SK-N-SH (cell line): ENCODE measurements around the gene ST6GALNAC2. TPM values are rescaled to one million over a fixed set of nuclear protein-coding genes. Genes with fewer than 3 reads are reported as not detected.

Experiments
- CTCF ChIA-PET: fragments of 300-600, 350-600 bp; formaldehyde crosslinking; extraction: SDS; loops from one replicate; lab custom pipeline; 2021; lab: Yijun Ruan, JAX
- POLR2A ChIA-PET: fragments of 350-600 bp; sonication (Branson Sonifier 250); formaldehyde crosslinking; extraction: SDS; loops from one replicate; lab custom pipeline; 2020; ENCODE audit warnings: antibody characterized with exemption, inconsistent platforms; lab: Yijun Ruan, JAX
- DNase-seq: peaks from one replicate; pipeline ENCODE4 v3.0.0; 2012
- H2AFZ ChIP-seq: fragments of 200-600 bp; sonication (generic); 2 replicates; pipeline ENCODE4 v1.8.1; 2016; ENCODE audit warnings: antibody characterized with exemption, mild to moderate bottlenecking, low read depth
- H3F3A ChIP-seq: fragments of 200-600 bp; sonication (generic); replicated peaks from 2 replicates; pipeline ENCODE3; 2016; ENCODE audit warnings: antibody characterized with exemption, mild to moderate bottlenecking; ENCODE audit not compliant: insufficient read depth
- H3K27ac ChIP-seq, 2 experiments: fragments of 200-500 bp in 1 of 2; fragments of 200-600 bp in 1 of 2; sonication (Bioruptor generic) in 1 of 2; sonication (generic), shearing (Covaris generic) in 1 of 2; 2 replicates each; pipeline versions ENCODE4 v1.5.1 to v1.6.1; 2014 to 2016; ENCODE audit warnings: low read depth in 2 of 2, inconsistent platforms in 1 of 2, low read length in 1 of 2, mild to moderate bottlenecking in 1 of 2, mixed read lengths in 1 of 2
- H3K27me3 ChIP-seq: fragments of 200-600 bp; sonication (generic), shearing (Covaris generic); 2 replicates; pipeline ENCODE4 v1.6.1; 2016; ENCODE audit warnings: mixed run types; ENCODE audit not compliant: insufficient read depth
- H3K36me3 ChIP-seq, 2 experiments: fragments of 200-500 bp in 1 of 2; fragments of 200-600 bp in 1 of 2; sonication (Bioruptor generic) in 1 of 2; sonication (generic) in 1 of 2; replicated peaks in 1 of 2; 2 replicates each; pipeline versions ENCODE3 to v1.5.1; 2014 to 2016; ENCODE audit warnings: low read length in 1 of 2, mild to moderate bottlenecking in 1 of 2; ENCODE audit not compliant: insufficient read depth in 2 of 2, control insufficient read depth in 1 of 2
- H3K4me1 ChIP-seq, 2 experiments: fragments of 200-500 bp in 1 of 2; fragments of 200-600 bp in 1 of 2; sonication (Bioruptor generic) in 1 of 2; sonication (generic), shearing (Covaris generic) in 1 of 2; 2 replicates each; pipeline versions ENCODE4 v1.5.1 to v1.6.1; 2014 to 2016; ENCODE audit warnings: low read depth in 1 of 2, low read length in 1 of 2, mixed run types in 1 of 2; ENCODE audit not compliant: insufficient read depth in 2 of 2, control insufficient read depth in 1 of 2
- H3K4me2 ChIP-seq: fragments of 200-600 bp; sonication (generic), shearing (Covaris generic); 2 replicates; pipeline ENCODE4 v1.6.1; 2017; ENCODE audit warnings: mixed run types
- H3K4me3 ChIP-seq, 2 experiments: fragments of 200-500 bp in 1 of 2; fragments of 200-600 bp in 1 of 2; sonication (Bioruptor generic) in 1 of 2; sonication (generic), shearing (Covaris generic) in 1 of 2; 2 replicates each; pipeline versions ENCODE4 v1.5.1 to v1.8.1; 2014 to 2016; ENCODE audit warnings: low read depth in 2 of 2, inconsistent platforms in 1 of 2, low read length in 1 of 2, mild to moderate bottlenecking in 1 of 2, mixed read lengths in 1 of 2, moderate library complexity in 1 of 2
- H3K79me2 ChIP-seq: fragments of 200-600 bp; sonication (generic); 2 replicates; pipeline ENCODE4 v1.8.1; 2017; ENCODE audit warnings: mild to moderate bottlenecking; ENCODE audit not compliant: insufficient read depth
- H3K9ac ChIP-seq: fragments of 200-600 bp; sonication (generic); 2 replicates; pipeline ENCODE4 v1.6.1; 2017; ENCODE audit warnings: mixed run types
- H3K9me2 ChIP-seq: fragments of 200-600 bp; sonication (generic); 2 replicates; pipeline ENCODE4 v1.6.1; 2017; ENCODE audit warnings: mixed run types
- H3K9me3 ChIP-seq: fragments of 200-600 bp; sonication (generic); 2 replicates; pipeline ENCODE4 v1.6.1; 2017; ENCODE audit warnings: mixed run types, mild to moderate bottlenecking, moderate library complexity
- H4K20me1 ChIP-seq: fragments of 200-600 bp; sonication (generic); 2 replicates; pipeline ENCODE4 v1.6.1; 2017; ENCODE audit warnings: mild to moderate bottlenecking, mixed run types; ENCODE audit not compliant: insufficient read depth
- CHD2 ChIP-seq: fragments of 150-350 bp; IDR thresholded peaks from 2 replicates; pipeline ENCODE4 v1.6.1; 2018; ENCODE audit warnings: low read length; ENCODE audit not compliant: partially characterized antibody
- EZH2phosphoT487 ChIP-seq: fragments of 200-600 bp; sonication (generic); IDR thresholded peaks from 2 replicates; pipeline ENCODE4 v1.6.1; 2017; ENCODE audit warnings: low read depth, mixed run types, mild to moderate bottlenecking, antibody characterized with exemption, moderate library complexity, borderline replicate concordance
- GABPA ChIP-seq: IDR thresholded peaks from 2 replicates; pipeline ENCODE4 v1.4.0; 2012; ENCODE audit warnings: low read depth, mild to moderate bottlenecking
- GATA2 ChIP-seq: sonication (generic); formaldehyde crosslinking; IDR thresholded peaks from 2 replicates; pipeline ENCODE4 v1.5.0; 2020; ENCODE audit warnings: mild to moderate bottlenecking, missing genetic modification reagents
- JUND ChIP-seq: IDR thresholded peaks from 2 replicates; pipeline ENCODE4 v1.4.0; 2012
- MEF2A ChIP-seq: IDR thresholded peaks from 2 replicates; pipeline ENCODE4 v1.4.0; 2012; ENCODE audit warnings: low read depth, borderline replicate concordance
- NFIC ChIP-seq: IDR thresholded peaks from 2 replicates; pipeline ENCODE4 v1.4.0; 2012; ENCODE audit warnings: borderline replicate concordance
- POLR2AphosphoS5 ChIP-seq: IDR thresholded peaks from 2 replicates; pipeline ENCODE4 v1.6.1; 2012; ENCODE audit warnings: low read depth, low read length
- RAD21 ChIP-seq: IDR thresholded peaks from 2 replicates; pipeline ENCODE4 v1.6.1; 2012; ENCODE audit warnings: mild to moderate bottlenecking, low read length
- RCOR1 ChIP-seq: fragments of 150-350 bp; IDR thresholded peaks from 2 replicates; pipeline ENCODE4 v1.6.1; 2017; ENCODE audit warnings: antibody characterized with exemption, low read length
- SMC3 ChIP-seq: IDR thresholded peaks from 2 replicates; pipeline ENCODE4 v1.6.1; 2012; ENCODE audit warnings: low read depth, low read length, improper control_type of control experiment
- TAF1 ChIP-seq: IDR thresholded peaks from 2 replicates; pipeline ENCODE4 v1.6.1; 2012; ENCODE audit warnings: low read depth, mild to moderate bottlenecking, low read length, moderate library complexity, borderline replicate concordance
- TCF12 ChIP-seq: IDR thresholded peaks from 2 replicates; pipeline ENCODE4 v1.4.0; 2012
- YY1 ChIP-seq: IDR thresholded peaks from 2 replicates; pipeline ENCODE4 v1.4.0; 2012; ENCODE audit warnings: low read depth, mild to moderate bottlenecking
- WGBS: methylation state at CpG from one replicate; pipeline ENCODE4 v1.1.6; 2017; ENCODE audit warnings: low lambda C conversion rate; 5-methylcytosine and 5-hydroxymethylcytosine counted together
- polyA plus RNA-seq, 3 experiments: library from polyadenylated mRNA; depleted of rRNA; stranded (reverse); fragments of >200 nt; gene quantifications; 2 replicates each; pipeline ENCODE4 v1.2.3, GENCODE V29; 2012
- TF ChIP-seq, protein P1 (sequence below): IDR thresholded peaks from 2 replicates; pipeline ENCODE4 v1.4.0; 2012; ENCODE audit warnings: low read depth
- TF ChIP-seq, protein P2 (sequence below): fragments of 150-350 bp; IDR thresholded peaks from 2 replicates; pipeline ENCODE4 v1.6.1; 2016; ENCODE audit warnings: mild to moderate bottlenecking, low read depth, low read length
- TF ChIP-seq, protein P3 (sequence below): fragments of 200-600 bp; sonication (generic); IDR thresholded peaks from 2 replicates; pipeline ENCODE4 v1.6.1; 2017; ENCODE audit warnings: antibody characterized with exemption, mild to moderate bottlenecking, moderate library complexity
- TF ChIP-seq, protein P4 (sequence below): IDR thresholded peaks from 2 replicates; pipeline ENCODE4 v1.6.1; 2012; ENCODE audit warnings: mild to moderate bottlenecking, low read depth, low read length, moderate library complexity
- TF ChIP-seq, protein P5 (sequence below): IDR thresholded peaks from 2 replicates; pipeline ENCODE4 v1.4.0; 2012; ENCODE audit warnings: low read depth, borderline replicate concordance

The ST6GALNAC2 gene
- polyA plus RNA-seq, 1 of the 3 experiments (the other 2 are of a cell fraction), result 0.94 TPM

DNA sequence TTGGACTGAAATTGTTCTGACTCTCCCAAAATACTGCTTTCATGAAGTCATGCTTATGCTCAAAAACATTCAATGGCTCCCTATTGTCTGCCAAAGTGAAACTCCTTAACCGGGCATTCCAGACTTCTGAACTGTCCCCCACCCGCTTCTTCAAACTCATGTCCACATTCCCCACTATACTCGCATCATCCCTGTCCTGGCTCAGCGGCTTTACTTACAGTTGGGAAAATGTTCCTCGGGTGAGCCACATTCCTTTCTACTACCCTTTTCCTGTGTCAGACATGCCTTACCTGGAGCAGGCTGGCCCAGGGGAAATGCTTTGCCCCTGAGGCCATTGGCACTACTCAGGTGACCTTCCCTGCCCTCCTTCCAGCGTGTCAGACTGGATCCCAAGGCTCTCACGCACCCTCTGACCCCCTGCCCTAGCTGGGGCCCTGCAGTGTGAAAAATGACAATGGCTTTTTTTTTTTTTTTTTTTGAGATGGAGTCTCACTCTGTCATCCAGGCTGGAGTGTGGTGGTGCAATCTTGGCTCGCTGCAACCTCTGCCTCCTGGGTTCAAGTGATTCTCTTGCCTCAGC lies 53.5 kb downstream of the ST6GALNAC2 start:
- ChIA-PET POLR2A (interaction anchor here (11.2 kb wide), 1 partner anchor 13 kb away, joined by 245 read pairs; no protein-coding TSS in a partner anchor), CTCF (interaction anchor here (0.6 to 15.7 kb wide), 5 partner anchors 10 to 92 kb away, joined by 3 to 679 read pairs (median 100); partner anchors contain the start of genes CYGB and PRCD)
- no peak overlapping the region for H3K9ac ChIP-seq
- peaks cover 13 to 82% of the 10 kb centered on the region in 2 experiments; a peak in 3 of 4 replicates for H3K4me1 ChIP-seq
- 88% methylated on average over 8 of the region's 8 CpGs for WGBS
- no peak overlapping the region for H3K4me3 ChIP-seq
- H3K9me2 ChIP-seq, result no peaks in the 10 kb centered on the region
- DNase-seq, result no peak
- no peaks in the 10 kb centered on the region for H4K20me1 ChIP-seq
- H3K27ac ChIP-seq, result peak overlapping the region in 1 of 2 experiments; percentile 89; a peak in 2 of 4 replicates
- H3K4me2 ChIP-seq, result no peak overlapping the region
- no peaks in the 10 kb centered on the region for H3K79me2 ChIP-seq
- peaks cover 11% of the 10 kb centered on the region for H3F3A ChIP-seq
- H3K27me3 ChIP-seq, result peaks cover 20% of the 10 kb centered on the region
- no peaks in the 10 kb centered on the region for H3K9me3 ChIP-seq
- TF ChIP-seq MEF2A (no peak), RCOR1 (no peak), CHD2 (no peak), YY1 (no peak), RAD21 (no peak), JUND (no peak), TAF1 (no peak), EZH2phosphoT487 (no peak), GABPA (no peak), NFIC (no peak), POLR2AphosphoS5 (no peak), SMC3 (no peak), GATA2 (CRISPR knock-in tag) (no peak), TCF12 (no peak)
- TF ChIP-seq, protein P1, sequence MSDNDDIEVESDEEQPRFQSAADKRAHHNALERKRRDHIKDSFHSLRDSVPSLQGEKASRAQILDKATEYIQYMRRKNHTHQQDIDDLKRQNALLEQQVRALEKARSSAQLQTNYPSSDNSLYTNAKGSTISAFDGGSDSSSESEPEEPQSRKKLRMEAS, result no peak
- TF ChIP-seq, protein P2, sequence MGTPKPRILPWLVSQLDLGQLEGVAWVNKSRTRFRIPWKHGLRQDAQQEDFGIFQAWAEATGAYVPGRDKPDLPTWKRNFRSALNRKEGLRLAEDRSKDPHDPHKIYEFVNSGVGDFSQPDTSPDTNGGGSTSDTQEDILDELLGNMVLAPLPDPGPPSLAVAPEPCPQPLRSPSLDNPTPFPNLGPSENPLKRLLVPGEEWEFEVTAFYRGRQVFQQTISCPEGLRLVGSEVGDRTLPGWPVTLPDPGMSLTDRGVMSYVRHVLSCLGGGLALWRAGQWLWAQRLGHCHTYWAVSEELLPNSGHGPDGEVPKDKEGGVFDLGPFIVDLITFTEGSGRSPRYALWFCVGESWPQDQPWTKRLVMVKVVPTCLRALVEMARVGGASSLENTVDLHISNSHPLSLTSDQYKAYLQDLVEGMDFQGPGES, result no peak
- TF ChIP-seq, protein P3, sequence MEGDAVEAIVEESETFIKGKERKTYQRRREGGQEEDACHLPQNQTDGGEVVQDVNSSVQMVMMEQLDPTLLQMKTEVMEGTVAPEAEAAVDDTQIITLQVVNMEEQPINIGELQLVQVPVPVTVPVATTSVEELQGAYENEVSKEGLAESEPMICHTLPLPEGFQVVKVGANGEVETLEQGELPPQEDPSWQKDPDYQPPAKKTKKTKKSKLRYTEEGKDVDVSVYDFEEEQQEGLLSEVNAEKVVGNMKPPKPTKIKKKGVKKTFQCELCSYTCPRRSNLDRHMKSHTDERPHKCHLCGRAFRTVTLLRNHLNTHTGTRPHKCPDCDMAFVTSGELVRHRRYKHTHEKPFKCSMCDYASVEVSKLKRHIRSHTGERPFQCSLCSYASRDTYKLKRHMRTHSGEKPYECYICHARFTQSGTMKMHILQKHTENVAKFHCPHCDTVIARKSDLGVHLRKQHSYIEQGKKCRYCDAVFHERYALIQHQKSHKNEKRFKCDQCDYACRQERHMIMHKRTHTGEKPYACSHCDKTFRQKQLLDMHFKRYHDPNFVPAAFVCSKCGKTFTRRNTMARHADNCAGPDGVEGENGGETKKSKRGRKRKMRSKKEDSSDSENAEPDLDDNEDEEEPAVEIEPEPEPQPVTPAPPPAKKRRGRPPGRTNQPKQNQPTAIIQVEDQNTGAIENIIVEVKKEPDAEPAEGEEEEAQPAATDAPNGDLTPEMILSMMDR, result no peak
- TF ChIP-seq, protein P4, sequence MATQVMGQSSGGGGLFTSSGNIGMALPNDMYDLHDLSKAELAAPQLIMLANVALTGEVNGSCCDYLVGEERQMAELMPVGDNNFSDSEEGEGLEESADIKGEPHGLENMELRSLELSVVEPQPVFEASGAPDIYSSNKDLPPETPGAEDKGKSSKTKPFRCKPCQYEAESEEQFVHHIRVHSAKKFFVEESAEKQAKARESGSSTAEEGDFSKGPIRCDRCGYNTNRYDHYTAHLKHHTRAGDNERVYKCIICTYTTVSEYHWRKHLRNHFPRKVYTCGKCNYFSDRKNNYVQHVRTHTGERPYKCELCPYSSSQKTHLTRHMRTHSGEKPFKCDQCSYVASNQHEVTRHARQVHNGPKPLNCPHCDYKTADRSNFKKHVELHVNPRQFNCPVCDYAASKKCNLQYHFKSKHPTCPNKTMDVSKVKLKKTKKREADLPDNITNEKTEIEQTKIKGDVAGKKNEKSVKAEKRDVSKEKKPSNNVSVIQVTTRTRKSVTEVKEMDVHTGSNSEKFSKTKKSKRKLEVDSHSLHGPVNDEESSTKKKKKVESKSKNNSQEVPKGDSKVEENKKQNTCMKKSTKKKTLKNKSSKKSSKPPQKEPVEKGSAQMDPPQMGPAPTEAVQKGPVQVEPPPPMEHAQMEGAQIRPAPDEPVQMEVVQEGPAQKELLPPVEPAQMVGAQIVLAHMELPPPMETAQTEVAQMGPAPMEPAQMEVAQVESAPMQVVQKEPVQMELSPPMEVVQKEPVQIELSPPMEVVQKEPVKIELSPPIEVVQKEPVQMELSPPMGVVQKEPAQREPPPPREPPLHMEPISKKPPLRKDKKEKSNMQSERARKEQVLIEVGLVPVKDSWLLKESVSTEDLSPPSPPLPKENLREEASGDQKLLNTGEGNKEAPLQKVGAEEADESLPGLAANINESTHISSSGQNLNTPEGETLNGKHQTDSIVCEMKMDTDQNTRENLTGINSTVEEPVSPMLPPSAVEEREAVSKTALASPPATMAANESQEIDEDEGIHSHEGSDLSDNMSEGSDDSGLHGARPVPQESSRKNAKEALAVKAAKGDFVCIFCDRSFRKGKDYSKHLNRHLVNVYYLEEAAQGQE, result no peak
- TF ChIP-seq, protein P5, sequence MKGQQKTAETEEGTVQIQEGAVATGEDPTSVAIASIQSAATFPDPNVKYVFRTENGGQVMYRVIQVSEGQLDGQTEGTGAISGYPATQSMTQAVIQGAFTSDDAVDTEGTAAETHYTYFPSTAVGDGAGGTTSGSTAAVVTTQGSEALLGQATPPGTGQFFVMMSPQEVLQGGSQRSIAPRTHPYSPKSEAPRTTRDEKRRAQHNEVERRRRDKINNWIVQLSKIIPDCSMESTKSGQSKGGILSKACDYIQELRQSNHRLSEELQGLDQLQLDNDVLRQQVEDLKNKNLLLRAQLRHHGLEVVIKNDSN, result no peak
- no peaks in the 10 kb centered on the region for H3K36me3 ChIP-seq
- no peak overlapping the region for H2AFZ ChIP-seq
